GM06990 (cell line): ENCODE measurements around the gene STK4.

ENCODE experiments used
- DNase-seq: peaks from one replicate; pipeline ENCODE4 v3.0.0-alpha.2; 2011; ENCODE audit not compliant: insufficient read length; ENCODE audit errors: extremely low read depth
- H3K27me3 ChIP-seq: replicated peaks from 2 replicates; pipeline ENCODE4 v1.6.0; 2011; ENCODE audit warnings: low read length; ENCODE audit not compliant: control insufficient read depth, insufficient read depth
- H3K36me3 ChIP-seq: 2 replicates; pipeline ENCODE4 v1.5.1; 2011; ENCODE audit warnings: low read length; ENCODE audit not compliant: control insufficient read depth, insufficient read depth
- H3K4me3 ChIP-seq: replicated peaks from 2 replicates; pipeline ENCODE4 v1.5.1; 2011; ENCODE audit warnings: low read depth, mild to moderate bottlenecking, control low read depth, low read length
- CTCF ChIP-seq: IDR thresholded peaks from 2 replicates; pipeline ENCODE4 v1.5.1; 2011; ENCODE audit warnings: low read length, control low read depth, mild to moderate bottlenecking, inconsistent platforms; ENCODE audit not compliant: insufficient read depth, poor library complexity, severe bottlenecking

The STK4 gene

GRCh38 chr20:45118028-45118427 is 151.7 kb downstream of the STK4 start:
- TF ChIP-seq CTCF: no peak
- no peak for DNase-seq
- H3K27me3 ChIP-seq: no peaks in the 10 kb centered on the region
- no peak overlapping the region for H3K4me3 ChIP-seq
- no peaks in the 10 kb centered on the region for H3K36me3 ChIP-seq

GRCh38 chr20:45119556-45120266 is 153.4 kb downstream of the STK4 start:
- no peak overlapping the region for H3K4me3 ChIP-seq
- peaks cover 2% of the 10 kb centered on the region for H3K27me3 ChIP-seq
- DNase-seq: no peak
- H3K36me3 ChIP-seq: no peaks in the 10 kb centered on the region
- no peak for TF ChIP-seq CTCF

GRCh38 chr20:45121388-45121787 is 155.1 kb downstream of the STK4 start:
- TF ChIP-seq CTCF: no peak
- no peak overlapping the region for H3K4me3 ChIP-seq
- no peak for DNase-seq
- H3K27me3 ChIP-seq: peaks cover 2% of the 10 kb centered on the region
- H3K36me3 ChIP-seq: no peaks in the 10 kb centered on the region

GRCh38 chr20:45124365-45124764 is 158.1 kb downstream of the STK4 start, which contains the start of gene WFDC12:
TSS of gene WFDC12 (minus strand) at chr20:45124465. CDS start at chr20:45124447, 18 bp downstream.
- peaks cover 2% of the 10 kb centered on the region for H3K27me3 ChIP-seq
- no peaks in the 10 kb centered on the region for H3K36me3 ChIP-seq
- no peak within 1 kb of the TSS for H3K4me3 ChIP-seq
- no peak for DNase-seq
- no peak for TF ChIP-seq CTCF

- no peaks in the 10 kb centered on the region for H3K36me3 ChIP-seq
- peaks cover 2% of the 10 kb centered on the region for H3K27me3 ChIP-seq
- H3K4me3 ChIP-seq: no peak overlapping the region
- no peak for TF ChIP-seq CTCF
- no peak for DNase-seq
Observed at GRCh38 chr20:45128099-45128498, 161.8 kb downstream of the STK4 start.
